NCI-H524 treated with DMSO at 0.1 percent for 48 hours (cell line): ENCODE results near the gene COL8A2.

Experiments
- DNase-seq: peaks from one replicate; lab custom pipeline; 2025; lab: John Stamatoyannopoulos, UW

The COL8A2 gene

DNA sequence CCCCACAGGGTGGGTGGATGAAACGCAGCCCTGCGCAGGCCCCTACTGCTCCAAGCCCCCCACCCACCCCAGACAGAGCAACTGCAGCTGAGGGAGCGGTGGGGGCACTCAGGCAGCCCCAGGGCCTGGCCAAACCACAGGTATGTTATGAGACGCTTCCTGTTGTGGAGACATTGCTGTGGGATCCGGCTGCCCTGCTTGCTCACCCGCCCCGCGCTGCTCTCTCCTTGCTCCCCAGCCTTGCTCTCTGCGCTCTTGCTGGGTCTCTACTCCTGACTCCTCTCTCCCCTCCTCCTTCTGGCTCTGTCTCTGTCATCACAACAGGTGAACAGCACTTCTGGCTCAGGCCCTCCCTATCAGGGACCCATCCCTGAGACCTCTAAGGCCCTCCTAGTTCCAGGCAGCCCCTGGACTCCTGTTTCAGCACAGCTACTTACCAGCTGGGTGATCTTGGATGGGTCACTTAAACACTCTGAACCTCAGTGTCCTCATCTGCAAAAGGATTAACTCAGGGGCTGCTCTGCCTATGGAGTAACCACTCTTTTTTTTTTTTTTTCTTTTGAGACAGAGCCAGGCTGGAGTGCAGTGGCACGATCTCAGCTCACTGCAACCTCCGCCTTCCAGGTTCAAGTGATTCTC lies 15.9 kb downstream of the COL8A2 start:
- no peak for DNase-seq

DNA sequence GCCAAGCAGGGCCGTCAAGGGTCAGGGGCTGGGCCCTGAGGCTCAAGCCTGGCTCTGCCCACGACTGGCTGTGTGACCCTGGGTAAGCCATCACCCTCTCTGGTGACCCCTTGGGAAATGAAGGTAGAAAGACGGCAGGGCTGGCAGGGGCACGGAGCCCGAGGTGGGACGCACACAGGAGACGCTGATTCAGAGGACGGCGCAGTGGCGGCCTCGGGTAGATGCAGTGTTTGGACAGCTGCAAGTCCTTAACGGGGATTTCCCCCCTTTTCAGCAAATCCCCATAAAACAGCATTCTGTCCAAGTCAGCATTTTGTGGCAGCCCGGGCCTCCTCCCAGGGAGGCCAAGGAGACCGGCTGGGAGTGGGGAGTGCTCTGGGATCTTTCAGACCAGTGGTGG lies 16.7 kb downstream of the COL8A2 start:
- no peak for DNase-seq

DNA sequence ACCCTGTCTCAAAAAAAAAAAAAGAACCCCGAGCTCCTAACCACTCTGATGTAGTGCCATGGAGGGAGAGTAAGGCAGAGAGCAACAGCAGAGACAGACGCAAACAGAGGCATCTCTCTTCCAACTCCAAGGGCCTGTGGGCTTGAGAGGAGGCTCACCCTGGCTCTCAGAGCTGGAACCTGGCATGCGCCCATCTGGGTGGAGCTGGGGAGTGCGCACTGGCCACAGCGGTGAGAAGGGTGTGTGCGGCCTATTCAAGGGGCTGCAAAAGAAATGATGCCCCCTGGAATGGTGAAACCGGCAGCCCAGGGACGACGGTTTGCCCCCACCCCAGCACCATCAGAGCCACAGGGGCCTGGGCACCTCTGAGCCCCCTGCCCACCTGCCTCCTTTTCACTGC lies 17.6 kb downstream of the COL8A2 start:
- no peak for DNase-seq

DNA sequence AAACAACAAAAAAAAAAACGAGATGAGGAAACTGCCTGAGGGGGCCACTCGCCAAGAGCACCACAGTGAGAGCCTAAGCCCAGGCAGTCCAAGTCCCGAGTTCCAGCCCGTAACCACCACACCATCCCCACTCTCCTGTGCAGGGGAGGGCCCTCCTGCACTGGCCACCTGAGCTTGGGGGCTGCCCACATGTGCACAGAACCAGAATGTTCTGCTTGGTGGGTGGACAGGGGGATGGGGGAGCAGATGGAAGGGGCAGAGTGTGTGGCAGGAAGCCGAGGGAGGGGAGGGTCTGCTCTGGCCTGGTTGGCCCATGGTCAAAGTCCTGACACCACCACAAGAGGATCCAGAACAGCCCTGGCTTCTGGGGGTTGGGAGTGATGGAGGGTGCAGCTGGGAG lies 18.8 kb downstream of the COL8A2 start:
- DNase-seq: no peak

DNA sequence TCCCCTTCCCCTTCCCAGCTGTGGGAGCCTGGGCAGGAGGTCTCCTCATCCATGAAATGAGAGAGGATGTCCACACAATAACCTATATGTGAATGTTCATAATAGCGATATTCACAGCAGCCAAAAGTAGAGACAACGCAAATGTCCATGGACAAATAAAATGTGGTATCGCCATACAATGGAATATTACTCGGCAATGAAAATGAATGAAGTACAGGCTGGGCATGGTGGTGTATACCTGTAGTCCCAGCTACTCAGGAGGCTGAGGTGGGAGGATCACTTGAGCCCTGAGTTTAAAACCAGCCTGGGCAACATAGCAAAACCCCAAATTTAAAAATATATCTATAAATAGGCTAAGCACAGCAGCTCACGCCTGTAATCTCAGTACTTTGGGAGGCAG lies 23.5 kb downstream of the COL8A2 start:
- DNase-seq: no peak

DNA sequence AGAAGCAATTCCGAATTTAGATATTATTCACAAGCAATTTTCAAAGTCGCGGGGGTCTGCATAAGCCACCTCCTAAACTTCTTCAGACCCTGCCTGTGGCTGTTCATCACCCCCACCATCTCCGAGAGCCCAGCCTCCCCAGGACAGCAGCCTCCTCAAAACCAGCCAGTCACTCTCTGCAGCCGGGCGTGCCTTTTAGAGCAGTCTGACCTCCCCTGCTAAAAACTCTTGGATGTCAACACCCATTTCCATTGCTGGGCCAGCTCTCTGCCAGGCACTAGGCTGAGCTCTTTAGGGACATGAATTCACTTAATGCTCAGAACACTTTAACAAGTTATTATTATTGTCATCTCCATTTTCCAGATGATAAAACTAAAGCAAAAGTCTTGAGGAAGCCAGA lies 24.6 kb downstream of the COL8A2 start:
- DNase-seq: no peak

DNA sequence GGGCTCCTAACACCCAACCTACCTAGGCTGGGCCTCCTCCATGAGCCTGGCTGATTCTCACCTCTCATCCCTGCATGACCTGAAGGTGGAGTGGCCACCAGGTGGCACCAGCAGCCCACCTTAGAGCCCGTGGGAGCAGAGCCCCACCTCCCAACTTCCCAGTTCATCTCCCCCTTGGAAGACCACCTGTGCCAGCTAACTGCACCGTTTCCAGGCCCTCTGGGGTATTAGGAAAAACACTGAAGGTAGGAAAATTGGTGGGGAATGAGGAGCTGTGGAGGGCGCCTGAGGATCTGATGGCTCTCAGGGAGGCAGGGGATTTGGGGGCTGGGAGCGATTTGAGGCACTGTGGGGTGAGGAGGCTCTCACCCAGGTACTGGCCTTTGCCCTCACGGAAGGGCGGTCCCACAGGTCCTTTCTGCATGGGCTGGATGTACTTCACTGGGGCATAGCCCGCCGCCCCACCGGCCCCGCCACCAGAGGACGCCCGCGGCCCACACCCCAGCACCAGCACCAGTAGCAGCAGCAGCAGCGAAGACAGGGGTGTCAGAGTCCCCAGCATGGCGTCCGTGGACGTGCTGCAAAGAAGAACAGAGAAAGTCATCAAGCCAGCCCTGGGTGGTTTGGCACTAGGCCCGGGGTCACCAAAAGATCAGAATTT lies 25.2 kb downstream of the COL8A2 start:
- DNase-seq: no peak

DNA sequence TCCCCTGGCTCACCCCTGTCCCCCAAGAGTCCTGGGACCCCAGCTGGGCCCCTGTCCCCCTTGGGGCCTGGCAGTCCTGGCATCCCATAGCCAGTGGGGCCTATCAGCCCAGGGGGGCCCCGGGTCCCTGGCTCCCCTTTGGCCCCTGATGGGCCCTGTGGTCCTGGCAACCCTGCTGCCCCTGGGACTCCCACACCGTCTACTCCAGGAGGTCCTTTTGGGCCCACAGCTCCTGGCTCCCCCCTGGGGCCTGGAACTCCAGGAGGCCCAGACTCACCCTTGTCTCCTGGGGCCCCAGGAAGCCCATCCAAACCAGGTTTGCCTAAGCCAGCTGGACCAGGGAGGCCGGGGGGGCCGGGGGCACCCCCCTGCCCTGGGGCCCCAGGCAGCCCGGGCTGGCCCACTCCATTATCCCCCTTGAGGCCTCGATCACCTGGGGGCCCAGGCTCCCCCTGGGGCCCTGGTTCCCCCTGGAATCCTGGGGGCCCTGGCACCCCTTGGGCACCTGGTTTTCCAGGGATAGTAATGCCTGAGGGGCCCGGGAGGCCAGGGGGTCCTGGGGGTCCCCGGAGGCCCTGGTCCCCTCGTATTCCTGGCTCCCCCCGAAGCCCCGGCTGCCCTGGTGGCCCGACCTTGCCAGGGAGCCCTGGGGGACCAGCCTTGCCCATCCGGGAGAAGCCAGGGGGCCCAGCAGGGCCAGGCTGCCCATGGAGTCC lies 26.2 kb downstream of the COL8A2 start:
- no peak for DNase-seq

DNA sequence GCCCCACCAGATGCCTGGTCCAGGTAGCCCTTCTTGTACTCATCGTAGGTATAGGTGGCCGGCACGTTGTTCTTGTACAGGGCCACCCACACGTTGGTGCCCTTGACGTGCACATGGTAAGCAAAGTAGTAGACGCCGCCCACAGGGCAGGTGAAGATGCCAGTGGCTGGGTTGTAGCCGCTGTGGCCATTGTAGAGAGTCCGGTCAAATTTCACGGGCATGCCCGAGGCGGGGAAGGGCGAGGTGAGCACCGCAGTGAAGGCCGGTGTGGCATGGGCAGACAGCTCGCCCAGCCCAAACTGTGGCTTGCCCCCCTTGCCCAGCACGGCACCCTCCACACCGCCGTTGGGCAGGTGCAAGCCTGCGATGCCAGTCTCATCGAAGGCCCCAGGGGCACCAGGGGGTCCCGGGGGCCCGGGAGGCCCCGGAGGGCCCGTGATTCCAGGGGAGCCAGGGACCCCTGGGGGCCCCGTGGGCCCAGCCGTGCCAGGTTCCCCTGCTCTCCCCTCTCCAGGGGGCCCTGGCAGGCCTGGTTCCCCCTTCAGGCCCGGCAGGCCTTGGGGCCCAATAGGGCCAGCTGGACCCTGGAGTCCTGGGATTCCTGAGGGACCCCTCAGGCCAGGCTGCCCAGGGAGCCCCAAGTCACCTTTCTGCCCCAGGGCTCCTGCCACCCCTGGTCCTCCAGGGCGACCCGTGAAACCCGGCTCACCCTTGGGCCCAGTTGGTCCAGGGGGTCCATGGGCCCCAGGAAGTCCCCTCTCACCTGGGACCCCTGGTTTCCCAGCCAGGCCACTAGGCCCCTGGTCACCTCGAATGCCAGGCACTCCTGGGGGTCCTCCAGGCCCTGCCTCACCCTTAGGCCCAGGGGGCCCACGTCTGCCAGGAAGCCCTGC lies 27.1 kb downstream of the COL8A2 start:
- DNase-seq: no peak

DNA sequence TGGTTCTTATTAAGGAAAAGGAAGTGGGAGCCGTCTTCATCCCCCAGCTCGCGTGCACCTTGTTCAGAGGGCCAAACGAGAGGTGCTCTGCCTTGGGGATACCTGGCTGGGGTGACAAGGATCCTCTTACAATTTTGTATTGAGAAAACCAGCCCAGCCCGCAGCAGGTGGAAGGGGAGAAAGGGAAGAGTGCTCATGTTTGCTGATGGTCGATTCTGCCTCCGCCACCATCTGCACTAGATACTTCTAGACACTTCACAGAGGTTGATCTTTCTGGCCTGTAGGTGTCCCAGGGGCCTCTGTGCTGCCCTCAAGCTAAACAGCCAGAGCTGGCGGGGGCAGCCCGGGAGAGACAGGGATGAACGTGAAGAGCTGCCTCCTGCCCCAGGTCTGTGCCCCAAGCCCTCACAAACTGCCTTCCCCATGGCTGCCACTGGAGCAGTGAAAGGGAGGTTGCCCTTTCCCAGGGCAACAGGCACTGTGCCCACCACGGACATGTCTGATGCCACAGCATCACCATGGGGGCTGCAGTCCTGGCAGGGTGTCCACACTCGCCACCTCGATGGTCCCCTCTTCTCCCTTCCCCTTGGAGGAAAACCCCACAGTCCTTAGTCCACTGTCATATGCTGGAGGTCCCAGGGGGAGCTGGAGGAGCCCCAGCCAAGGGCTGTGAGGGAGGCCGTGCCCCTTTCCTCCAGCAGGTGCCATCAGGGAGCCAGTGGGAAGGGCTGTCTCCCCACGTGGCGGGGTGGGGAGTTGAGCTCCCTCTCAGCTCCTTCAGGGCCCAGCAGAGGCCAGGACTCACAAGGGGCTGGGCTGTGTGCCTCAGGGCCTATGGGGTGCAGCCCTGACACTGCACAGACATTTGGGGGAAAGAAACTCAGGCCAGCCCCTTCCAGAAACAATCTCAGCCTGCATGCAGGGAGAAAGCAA lies 28.3 kb downstream of the COL8A2 start:
- peak; percentile 42 for DNase-seq

DNA sequence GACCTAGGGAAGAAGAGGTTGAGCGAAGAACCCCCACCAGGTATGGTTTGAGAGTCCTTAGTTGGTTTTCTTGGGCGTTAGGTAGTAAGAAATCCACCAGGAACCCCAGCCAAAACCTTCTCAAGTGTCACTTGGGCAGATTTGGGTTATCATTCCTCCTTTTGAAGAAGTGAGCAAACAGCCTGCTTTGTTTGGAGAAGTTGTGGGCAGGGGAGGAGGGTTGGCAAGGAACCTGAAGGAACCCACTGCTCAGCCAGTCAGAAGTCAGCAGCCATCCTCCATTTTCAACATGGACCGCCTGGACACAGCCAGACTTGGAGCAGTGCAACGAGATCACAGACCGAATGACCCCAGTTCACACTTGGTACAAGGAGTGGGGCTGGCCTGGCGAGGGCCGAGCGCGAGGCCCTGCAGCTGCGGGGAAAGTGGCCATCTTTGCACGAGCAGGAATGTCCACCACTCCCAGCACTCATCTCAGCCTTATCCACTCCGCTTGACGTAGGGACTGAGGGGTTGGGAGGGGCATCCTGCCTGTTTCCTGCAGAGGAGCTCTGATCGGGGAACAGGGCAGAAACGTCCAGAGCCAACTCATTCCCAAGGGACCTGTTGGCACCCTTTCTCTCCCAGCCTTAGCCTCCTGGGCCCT lies 29.1 kb downstream of the COL8A2 start:
- no peak for DNase-seq

DNA sequence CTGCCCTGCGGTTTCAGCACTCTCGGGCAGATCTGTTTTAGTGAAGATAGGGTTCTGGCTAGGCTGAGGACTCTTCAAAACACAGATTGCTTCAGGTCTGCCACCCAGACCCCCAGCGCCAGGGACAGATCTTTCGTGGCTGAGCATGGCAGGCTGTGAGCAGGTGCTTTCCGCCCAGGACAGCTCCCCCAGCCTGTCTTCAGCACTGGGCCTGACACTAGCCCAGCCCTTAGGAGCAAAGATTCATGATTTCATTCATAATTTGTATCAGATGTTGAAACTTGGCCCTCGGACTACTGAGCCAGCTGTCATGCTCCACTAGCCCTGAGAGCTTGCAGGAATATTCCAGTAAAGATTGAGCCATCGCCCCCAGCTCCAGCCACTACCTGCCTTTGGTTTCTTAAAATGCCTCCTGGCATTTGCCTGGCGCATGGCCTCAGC lies 30.4 kb downstream of the COL8A2 start:
- DNase-seq: no peak

DNA sequence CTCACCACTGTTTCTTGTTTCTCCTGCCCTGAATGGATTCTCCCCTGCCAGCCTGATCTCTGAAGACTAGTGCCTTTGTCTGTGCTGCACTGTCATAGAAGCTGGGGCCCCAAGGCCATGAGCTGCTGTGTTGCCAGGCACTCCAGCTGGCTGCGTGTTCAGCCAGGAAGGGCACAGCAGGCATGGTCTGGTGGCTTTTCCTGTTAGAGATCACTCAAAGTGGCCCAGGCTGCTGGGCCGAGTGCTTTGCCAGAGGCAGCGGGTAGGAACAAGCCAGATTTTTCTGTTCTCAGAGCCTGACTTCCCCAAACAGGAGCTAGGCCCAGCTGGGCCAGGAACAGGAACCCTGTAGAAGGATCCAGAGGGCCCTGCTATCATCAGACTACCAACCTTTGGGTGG lies 31.1 kb downstream of the COL8A2 start:
- DNase-seq: no peak

DNA sequence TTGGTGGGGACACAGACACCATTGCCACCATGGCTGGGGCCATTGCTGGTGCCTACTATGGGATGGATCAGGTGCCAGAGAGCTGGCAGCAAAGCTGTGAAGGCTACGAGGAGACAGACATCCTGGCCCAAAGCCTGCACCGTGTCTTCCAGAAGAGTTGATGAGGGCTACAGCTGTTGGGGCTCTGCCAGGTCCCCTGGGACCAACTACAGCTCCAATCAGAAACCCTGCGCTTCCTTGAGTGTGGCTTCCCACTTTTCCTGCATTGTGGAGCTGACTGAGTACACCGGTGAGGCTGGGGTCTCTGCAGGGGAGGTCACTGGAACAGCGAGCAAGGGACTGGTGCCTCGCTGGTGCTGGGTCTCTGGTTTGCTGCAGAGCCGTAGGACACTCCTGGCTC lies 31.8 kb downstream of the COL8A2 start:
- DNase-seq: no peak

DNA sequence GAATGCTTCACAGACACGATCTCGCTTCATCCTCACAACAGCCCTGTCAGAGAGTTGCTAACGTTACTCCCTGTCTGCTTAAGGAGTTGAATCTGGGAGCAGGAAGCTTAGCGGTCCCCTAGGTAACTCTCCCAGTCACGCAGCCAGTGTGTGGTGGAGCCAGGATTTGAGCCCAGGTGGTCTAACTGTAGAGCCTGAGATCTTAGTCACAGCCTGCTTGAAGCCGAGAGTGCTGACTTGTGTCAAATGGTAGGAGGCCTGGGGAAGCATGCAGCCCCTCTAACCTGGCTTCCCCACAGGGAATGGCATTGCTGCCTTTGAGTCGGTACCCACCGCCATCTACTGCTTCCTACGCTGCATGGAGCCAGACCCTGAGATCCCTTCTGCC lies 32.2 kb downstream of the COL8A2 start:
- DNase-seq: no peak

DNA sequence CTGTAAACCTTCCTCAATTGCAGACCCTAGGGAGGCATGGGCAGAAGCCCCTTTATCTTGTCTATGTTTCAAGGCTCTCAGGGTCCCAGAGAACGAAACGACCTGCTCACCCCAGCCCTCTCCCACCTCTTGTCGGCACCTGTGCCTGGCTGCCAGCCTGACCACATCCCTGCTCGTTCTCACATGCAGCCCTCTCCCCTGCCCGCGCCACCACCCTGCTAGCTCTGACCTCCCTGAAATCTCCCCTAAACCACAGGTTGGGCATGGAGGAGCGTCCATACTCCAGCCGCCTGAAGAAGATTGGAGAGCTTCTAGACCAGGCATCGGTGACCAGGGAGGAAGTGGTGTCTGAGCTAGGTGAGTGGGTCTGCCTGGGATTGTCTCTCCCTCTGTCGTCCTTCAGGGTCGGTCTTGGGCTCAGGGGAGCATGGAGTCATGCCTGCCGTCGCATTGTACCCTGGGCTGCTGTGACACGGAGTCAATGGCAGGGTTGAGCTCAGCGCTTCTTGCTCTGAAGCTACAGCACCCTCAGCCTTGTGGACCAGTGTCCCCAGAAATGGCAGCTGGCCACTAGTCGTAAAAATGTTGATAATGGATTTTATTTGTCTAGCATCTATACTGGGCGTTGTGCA lies 32.7 kb downstream of the COL8A2 start:
- DNase-seq: no peak

DNA sequence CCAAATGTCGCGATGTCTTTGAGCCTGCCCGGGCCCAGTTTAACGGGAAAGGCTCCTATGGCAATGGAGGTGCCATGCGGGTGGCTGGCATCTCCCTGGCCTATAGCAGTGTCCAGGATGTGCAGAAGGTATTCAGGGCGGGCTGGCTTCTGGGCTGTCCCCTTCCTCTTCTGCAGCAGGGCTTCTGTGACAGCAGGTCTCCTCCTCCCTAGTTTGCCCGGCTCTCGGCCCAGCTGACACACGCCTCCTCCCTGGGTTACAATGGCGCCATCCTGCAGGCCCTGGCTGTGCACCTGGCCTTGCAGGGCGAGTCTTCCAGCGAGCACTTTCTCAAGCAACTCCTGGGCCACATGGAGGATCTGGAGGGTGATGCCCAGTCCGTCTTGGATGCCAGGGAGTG lies 33.3 kb downstream of the COL8A2 start:
- no peak for DNase-seq

DNA sequence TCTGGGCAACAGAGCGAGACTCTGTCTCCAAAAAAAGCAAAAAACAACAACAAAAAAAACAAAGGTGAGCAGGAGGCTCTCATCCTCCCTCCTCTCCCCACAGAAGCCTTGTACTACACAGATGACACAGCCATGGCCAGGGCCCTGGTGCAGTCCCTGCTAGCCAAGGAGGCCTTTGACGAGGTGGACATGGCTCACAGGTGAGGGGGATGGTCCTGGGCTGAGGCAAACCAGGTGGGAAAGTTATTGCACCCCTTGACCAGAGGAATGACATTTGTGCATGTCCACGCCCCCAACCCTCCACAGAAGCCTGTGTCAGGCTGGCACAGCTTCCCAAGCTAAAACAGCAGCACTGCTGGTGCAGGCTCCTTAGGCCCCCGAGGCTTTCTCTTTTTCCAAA lies 33.9 kb downstream of the COL8A2 start:
- no peak for DNase-seq

DNA sequence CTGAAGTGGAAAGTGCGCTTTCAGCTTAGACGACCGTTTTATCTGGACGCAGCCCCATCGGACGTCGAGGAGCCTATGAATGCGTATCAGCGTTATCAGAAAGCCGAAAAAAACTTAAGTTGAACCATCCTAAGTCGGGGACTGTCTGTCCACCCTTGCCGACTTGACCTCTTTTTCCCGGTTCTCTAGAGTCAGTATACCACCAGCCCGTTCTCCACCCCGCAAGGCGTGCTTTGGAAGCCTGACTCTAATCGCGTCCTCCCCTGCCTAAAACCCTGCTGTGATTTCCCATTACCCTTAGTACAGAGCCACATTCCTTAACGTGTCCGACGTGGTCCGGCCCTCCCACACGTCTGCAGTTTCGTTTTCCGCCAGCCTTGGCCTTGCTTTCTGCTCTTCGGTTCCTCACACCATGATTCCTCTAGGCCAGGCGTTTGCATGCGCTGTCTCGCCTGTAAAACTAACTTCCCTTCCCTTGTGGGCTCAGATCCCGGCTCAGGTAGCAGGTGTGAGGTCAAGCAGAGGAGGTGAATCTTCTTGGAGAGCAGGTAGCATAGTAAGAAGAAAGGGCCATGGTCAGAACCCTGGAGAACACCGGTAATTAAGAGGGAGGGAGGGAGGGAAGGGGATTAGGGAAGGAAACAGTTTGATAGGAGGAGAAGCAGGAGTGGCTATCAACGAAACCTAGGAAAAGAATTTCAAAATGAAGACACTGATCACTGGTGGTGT lies 35.5 kb downstream of the COL8A2 start:
- no peak for DNase-seq
